GM23338 (cell line): Measurements from ENCODE around the gene SENP5.

Experiments
- CREB1 ChIP-seq: fragments of 250-450 bp; sonication (Bioruptor Pico); IDR thresholded peaks from 2 replicates; pipeline ENCODE4 v1.5.0; 2020; ENCODE audit warnings: low read depth, mild to moderate bottlenecking, moderate library complexity
- EZH2 ChIP-seq: fragments of 200-600 bp; sonication (generic); IDR thresholded peaks from one replicate; pipeline ENCODE4 v1.8.0; 2017; ENCODE audit warnings: antibody characterized with exemption, mild to moderate bottlenecking, low read depth; ENCODE audit not compliant: unreplicated experiment
- EZH2phosphoT487 ChIP-seq: fragments of 200-600 bp; sonication (generic); IDR thresholded peaks from one replicate; pipeline ENCODE4 v1.8.1; 2018; ENCODE audit warnings: antibody characterized with exemption; ENCODE audit not compliant: unreplicated experiment
- JUNB ChIP-seq: IDR thresholded peaks from one replicate; pipeline ENCODE4 v1.6.1; 2016; ENCODE audit warnings: antibody characterized with exemption; ENCODE audit not compliant: unreplicated experiment
- NANOG ChIP-seq: IDR thresholded peaks from 2 replicates; pipeline ENCODE4 v1.6.1; 2016; ENCODE audit warnings: antibody characterized with exemption, borderline replicate concordance
- POLR2AphosphoS5 ChIP-seq: IDR thresholded peaks from 2 replicates; pipeline ENCODE4 v1.6.1; 2016; ENCODE audit warnings: antibody characterized with exemption, low read depth
- STAT1 ChIP-seq: IDR thresholded peaks from one replicate; pipeline ENCODE4 v1.6.1; 2016; ENCODE audit warnings: antibody characterized with exemption; ENCODE audit not compliant: unreplicated experiment
- ZNF114 ChIP-seq: fragments of 250-450 bp; sonication (Bioruptor Pico); IDR thresholded peaks from 2 replicates; pipeline ENCODE4 v1.5.0; 2020; ENCODE audit warnings: mild to moderate bottlenecking, moderate library complexity
- ZNF331 ChIP-seq: fragments of 250-450 bp; sonication (Bioruptor Pico); IDR thresholded peaks from 2 replicates; pipeline ENCODE4 v1.5.0; 2020; ENCODE audit warnings: low read depth, mild to moderate bottlenecking, moderate library complexity
- TF ChIP-seq, protein P1 (sequence below), 2 experiments: fragments of 200-600 bp in 1 of 2; sonication (generic) in 1 of 2; conservative IDR thresholded peaks; 2 replicates each; pipeline versions ENCODE4 v1.5.1 to v1.6.1; 2016 to 2017; ENCODE audit warnings: antibody characterized with exemption in 2 of 2, low read depth in 2 of 2, mild to moderate bottlenecking in 2 of 2, moderate library complexity in 1 of 2
- TF ChIP-seq, protein P2 (sequence below): IDR thresholded peaks from 2 replicates; pipeline ENCODE4 v1.6.1; 2016; ENCODE audit warnings: antibody characterized with exemption
- TF ChIP-seq, protein P3 (sequence below): IDR thresholded peaks from one replicate; pipeline ENCODE4 v1.6.1; 2018; ENCODE audit warnings: antibody characterized with exemption; ENCODE audit not compliant: unreplicated experiment
- TF ChIP-seq, protein P4 (sequence below): fragments of 250-450 bp; sonication (Bioruptor Pico); IDR thresholded peaks from 2 replicates; pipeline ENCODE4 v1.5.0; 2020; ENCODE audit warnings: mild to moderate bottlenecking, moderate library complexity

DNA sequence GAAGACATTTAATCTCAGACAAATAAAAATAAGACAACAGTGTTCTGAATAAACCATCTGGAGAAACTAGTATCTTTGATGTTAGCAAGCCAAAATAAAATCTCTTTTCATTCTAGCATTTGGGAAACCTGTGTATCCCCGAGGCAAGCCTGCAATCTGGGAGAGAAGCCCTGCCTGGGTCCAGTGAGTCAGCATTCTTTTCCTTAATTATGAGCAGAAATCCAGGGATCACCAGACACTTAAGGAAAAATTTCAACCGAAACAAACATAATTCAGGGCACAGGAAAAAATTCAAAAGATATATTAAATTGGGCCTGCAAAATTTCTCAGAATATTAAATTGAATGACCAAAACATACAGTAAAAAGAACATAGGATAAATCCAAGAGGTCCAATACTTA is 70.4 kb downstream of the SENP5 start:
- TF ChIP-seq, protein P1, sequence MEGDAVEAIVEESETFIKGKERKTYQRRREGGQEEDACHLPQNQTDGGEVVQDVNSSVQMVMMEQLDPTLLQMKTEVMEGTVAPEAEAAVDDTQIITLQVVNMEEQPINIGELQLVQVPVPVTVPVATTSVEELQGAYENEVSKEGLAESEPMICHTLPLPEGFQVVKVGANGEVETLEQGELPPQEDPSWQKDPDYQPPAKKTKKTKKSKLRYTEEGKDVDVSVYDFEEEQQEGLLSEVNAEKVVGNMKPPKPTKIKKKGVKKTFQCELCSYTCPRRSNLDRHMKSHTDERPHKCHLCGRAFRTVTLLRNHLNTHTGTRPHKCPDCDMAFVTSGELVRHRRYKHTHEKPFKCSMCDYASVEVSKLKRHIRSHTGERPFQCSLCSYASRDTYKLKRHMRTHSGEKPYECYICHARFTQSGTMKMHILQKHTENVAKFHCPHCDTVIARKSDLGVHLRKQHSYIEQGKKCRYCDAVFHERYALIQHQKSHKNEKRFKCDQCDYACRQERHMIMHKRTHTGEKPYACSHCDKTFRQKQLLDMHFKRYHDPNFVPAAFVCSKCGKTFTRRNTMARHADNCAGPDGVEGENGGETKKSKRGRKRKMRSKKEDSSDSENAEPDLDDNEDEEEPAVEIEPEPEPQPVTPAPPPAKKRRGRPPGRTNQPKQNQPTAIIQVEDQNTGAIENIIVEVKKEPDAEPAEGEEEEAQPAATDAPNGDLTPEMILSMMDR (conservative IDR thresholded peaks at IDR 0.05; ENCODE audit: low read depth in 2 of 2), result no peak
- no peak for TF ChIP-seq CREB1 (CRISPR knock-in tag)
- TF ChIP-seq POLR2AphosphoS5, result no peak
- no peak for TF ChIP-seq JUNB
- TF ChIP-seq EZH2phosphoT487, result no peak
- no peak for TF ChIP-seq STAT1
- no peak for TF ChIP-seq EZH2
- TF ChIP-seq, protein P2, sequence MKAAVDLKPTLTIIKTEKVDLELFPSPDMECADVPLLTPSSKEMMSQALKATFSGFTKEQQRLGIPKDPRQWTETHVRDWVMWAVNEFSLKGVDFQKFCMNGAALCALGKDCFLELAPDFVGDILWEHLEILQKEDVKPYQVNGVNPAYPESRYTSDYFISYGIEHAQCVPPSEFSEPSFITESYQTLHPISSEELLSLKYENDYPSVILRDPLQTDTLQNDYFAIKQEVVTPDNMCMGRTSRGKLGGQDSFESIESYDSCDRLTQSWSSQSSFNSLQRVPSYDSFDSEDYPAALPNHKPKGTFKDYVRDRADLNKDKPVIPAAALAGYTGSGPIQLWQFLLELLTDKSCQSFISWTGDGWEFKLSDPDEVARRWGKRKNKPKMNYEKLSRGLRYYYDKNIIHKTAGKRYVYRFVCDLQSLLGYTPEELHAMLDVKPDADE, result no peak
- TF ChIP-seq, protein P3, sequence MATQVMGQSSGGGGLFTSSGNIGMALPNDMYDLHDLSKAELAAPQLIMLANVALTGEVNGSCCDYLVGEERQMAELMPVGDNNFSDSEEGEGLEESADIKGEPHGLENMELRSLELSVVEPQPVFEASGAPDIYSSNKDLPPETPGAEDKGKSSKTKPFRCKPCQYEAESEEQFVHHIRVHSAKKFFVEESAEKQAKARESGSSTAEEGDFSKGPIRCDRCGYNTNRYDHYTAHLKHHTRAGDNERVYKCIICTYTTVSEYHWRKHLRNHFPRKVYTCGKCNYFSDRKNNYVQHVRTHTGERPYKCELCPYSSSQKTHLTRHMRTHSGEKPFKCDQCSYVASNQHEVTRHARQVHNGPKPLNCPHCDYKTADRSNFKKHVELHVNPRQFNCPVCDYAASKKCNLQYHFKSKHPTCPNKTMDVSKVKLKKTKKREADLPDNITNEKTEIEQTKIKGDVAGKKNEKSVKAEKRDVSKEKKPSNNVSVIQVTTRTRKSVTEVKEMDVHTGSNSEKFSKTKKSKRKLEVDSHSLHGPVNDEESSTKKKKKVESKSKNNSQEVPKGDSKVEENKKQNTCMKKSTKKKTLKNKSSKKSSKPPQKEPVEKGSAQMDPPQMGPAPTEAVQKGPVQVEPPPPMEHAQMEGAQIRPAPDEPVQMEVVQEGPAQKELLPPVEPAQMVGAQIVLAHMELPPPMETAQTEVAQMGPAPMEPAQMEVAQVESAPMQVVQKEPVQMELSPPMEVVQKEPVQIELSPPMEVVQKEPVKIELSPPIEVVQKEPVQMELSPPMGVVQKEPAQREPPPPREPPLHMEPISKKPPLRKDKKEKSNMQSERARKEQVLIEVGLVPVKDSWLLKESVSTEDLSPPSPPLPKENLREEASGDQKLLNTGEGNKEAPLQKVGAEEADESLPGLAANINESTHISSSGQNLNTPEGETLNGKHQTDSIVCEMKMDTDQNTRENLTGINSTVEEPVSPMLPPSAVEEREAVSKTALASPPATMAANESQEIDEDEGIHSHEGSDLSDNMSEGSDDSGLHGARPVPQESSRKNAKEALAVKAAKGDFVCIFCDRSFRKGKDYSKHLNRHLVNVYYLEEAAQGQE, result no peak
- TF ChIP-seq ZNF331, result no peak
- TF ChIP-seq ZNF114 (CRISPR knock-in tag), result no peak
- TF ChIP-seq, protein P4, sequence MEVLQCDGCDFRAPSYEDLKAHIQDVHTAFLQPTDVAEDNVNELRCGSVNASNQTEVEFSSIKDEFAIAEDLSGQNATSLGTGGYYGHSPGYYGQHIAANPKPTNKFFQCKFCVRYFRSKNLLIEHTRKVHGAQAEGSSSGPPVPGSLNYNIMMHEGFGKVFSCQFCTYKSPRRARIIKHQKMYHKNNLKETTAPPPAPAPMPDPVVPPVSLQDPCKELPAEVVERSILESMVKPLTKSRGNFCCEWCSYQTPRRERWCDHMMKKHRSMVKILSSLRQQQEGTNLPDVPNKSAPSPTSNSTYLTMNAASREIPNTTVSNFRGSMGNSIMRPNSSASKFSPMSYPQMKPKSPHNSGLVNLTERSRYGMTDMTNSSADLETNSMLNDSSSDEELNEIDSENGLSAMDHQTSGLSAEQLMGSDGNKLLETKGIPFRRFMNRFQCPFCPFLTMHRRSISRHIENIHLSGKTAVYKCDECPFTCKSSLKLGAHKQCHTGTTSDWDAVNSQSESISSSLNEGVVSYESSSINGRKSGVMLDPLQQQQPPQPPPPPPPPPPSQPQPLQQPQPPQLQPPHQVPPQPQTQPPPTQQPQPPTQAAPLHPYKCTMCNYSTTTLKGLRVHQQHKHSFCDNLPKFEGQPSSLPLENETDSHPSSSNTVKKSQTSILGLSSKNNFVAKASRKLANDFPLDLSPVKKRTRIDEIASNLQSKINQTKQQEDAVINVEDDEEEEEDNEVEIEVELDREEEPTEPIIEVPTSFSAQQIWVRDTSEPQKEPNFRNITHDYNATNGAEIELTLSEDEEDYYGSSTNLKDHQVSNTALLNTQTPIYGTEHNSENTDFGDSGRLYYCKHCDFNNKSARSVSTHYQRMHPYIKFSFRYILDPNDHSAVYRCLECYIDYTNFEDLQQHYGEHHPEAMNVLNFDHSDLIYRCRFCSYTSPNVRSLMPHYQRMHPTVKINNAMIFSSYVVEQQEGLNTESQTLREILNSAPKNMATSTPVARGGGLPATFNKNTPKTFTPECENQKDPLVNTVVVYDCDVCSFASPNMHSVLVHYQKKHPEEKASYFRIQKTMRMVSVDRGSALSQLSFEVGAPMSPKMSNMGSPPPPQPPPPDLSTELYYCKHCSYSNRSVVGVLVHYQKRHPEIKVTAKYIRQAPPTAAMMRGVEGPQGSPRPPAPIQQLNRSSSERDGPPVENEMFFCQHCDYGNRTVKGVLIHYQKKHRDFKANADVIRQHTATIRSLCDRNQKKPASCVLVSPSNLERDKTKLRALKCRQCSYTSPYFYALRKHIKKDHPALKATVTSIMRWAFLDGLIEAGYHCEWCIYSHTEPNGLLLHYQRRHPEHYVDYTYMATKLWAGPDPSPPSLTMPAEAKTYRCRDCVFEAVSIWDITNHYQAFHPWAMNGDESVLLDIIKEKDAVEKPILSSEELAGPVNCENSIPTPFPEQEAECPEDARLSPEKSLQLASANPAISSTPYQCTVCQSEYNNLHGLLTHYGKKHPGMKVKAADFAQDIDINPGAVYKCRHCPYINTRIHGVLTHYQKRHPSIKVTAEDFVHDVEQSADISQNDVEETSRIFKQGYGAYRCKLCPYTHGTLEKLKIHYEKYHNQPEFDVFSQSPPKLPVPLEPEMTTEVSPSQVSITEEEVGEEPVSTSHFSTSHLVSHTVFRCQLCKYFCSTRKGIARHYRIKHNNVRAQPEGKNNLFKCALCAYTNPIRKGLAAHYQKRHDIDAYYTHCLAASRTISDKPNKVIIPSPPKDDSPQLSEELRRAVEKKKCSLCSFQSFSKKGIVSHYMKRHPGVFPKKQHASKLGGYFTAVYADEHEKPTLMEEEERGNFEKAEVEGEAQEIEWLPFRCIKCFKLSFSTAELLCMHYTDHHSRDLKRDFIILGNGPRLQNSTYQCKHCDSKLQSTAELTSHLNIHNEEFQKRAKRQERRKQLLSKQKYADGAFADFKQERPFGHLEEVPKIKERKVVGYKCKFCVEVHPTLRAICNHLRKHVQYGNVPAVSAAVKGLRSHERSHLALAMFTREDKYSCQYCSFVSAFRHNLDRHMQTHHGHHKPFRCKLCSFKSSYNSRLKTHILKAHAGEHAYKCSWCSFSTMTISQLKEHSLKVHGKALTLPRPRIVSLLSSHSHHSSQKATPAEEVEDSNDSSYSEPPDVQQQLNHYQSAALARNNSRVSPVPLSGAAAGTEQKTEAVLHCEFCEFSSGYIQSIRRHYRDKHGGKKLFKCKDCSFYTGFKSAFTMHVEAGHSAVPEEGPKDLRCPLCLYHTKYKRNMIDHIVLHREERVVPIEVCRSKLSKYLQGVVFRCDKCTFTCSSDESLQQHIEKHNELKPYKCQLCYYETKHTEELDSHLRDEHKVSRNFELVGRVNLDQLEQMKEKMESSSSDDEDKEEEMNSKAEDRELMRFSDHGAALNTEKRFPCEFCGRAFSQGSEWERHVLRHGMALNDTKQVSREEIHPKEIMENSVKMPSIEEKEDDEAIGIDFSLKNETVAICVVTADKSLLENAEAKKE (CRISPR knock-in tag), result no peak
- no peak for TF ChIP-seq NANOG
